Tongue (tissue), 2 donors: Measurements from ENCODE around the gene AKAP13. TPM values are rescaled to one million over a fixed set of nuclear protein-coding genes. Genes with fewer than 3 reads are reported as not detected.
A peak's percentile ranks its signal among the peaks of the same experiment; 100 is the strongest.
"Not testable (repeated sequence)": the region's sequence is repeated elsewhere in the genome, so short reads cannot be mapped to it uniquely, and the experiment has no call there.

Experiments used
- DNase-seq: peaks from one replicate; pipeline ENCODE4 v3.0.0-alpha.2; 2015
- total RNA-seq: library from RNA; depleted of rRNA; stranded (reverse); fragments of >200 nt; gene quantifications from one replicate; pipeline ENCODE4 v1.2.3, GENCODE V29; 2014

AKAP13 gene
- total RNA-seq, 1 donor from 2014 or later, result 192 TPM

DNA sequence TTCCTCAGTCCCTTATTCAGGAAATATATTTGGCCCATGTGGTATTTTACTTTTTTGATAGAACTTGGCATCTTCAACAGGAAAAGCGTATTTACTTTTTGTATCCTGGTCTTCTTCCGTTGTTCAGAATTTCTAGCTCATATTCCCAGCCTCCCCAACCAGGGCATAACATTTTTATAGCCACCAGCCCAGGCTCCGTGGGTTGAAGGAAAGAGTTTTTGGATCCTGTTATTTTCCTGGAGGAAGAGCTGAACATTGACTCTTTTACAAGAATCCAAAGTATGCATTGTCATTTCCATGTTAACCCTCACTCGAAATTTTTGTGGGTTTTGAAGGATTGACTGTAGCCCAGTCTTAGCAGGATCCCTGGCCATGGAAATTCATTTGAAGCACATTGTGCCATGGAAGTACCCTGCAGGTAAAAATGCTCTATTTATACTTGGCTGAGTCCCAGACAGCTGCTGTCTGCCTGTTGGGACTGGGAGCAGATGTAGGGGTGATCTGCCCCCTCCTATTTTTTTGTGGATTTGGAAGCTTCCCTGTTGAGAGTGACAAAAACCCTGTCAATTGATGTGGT lies 98.8 kb downstream of the AKAP13 start:
- DNase-seq, result peak; percentile 40

DNA sequence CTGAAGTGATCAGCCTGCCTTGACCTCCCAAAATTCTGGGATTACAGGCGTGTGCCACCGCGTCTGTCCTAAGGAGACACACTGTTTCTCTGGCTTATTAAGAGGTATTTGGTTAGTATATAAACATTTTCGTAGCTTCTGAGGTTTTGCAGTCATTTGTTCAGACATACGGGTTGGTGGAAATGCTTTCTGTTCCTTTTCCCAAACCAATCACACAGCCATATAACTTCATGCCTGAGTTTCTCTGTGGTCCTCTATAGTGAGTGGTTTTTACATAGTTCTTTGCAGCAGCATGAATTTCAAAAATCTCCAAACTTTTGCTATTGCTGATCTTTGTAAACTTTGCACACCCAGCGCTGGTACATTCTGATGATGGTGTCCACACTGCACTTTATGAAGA lies 100.5 kb downstream of the AKAP13 start:
- no peak for DNase-seq

GRCh38 chr15:85481543-85481942 lies 101.1 kb downstream of the AKAP13 start:
- not testable (repeated sequence) for DNase-seq

DNA sequence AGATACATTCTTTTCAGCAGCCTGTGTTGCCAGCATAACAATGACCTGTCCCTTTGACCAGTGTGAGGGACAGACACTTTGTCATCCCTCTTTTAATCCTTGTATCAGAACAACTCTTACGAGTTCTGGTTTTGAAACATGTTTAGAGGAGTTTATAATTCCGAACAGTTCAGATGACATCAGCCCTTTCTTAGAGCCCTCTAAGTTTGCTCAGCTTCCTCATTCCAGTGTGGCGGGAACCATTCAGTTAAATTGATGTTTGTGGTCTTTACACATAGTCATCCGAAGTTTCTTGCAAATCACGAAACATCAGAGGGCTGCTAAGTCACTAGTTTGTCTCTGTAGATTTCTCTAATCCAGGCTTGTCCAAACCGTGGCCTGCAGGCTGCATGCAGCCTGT lies 102.5 kb downstream of the AKAP13 start:
- no peak for DNase-seq

GRCh38 chr15:85483955-85484354 lies 103.6 kb downstream of the AKAP13 start:
- DNase-seq, result not testable (repeated sequence)

GRCh38 chr15:85484923-85485322 lies 104.5 kb downstream of the AKAP13 start:
- DNase-seq, result not testable (repeated sequence)

DNA sequence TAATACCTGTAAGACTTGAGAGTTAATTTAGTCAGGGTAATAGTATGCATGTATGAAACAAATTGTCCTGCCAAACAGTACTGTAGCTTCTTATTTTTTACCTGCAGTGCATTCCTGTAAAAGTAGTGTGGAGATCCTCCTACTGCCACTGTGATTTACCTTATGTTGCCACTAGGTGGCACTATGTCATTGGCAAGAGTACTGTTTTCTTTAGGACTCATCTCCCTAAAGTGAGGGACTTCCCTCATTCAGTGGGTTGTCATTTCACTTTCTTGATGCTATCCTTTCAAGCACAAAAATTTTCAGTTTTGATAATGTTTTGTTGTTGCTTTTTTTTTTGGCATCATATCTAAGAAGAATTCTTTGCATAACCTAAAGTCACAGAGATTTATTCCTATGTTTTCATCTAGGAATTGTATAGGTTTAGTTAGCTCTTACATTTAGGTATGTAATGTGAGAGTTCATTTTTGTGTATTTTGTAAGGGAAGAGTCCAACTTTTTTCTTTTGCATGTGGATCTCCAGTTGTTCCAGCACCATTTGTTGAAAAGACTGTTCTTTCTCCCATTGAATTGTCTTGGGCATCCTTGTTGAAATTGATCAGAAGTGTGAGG lies 105.7 kb downstream of the AKAP13 start:
- DNase-seq, result peak; percentile 88

- not testable (repeated sequence) for DNase-seq
Observed at GRCh38 chr15:85487796-85488195, 107.4 kb downstream of the AKAP13 start.

DNA sequence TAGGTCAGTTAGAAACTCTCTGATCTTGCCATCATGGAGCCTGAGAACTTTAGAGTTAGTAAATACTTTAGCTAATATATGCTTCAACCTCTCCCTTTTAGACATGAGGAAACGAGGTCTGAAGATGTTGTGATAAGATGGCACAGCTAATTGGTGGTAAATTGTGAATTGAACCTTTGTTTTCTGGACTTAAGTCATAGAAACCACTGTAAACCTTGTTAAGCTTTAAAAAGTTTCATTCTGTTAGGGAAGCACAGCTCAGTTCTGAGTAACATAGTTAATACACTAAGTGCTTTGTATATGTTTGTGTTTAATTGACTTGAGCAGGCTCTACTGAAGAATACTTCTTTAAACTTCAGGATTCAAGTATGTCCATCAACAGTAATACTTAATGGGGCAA lies 108.6 kb downstream of the AKAP13 start:
- no peak for DNase-seq

DNA sequence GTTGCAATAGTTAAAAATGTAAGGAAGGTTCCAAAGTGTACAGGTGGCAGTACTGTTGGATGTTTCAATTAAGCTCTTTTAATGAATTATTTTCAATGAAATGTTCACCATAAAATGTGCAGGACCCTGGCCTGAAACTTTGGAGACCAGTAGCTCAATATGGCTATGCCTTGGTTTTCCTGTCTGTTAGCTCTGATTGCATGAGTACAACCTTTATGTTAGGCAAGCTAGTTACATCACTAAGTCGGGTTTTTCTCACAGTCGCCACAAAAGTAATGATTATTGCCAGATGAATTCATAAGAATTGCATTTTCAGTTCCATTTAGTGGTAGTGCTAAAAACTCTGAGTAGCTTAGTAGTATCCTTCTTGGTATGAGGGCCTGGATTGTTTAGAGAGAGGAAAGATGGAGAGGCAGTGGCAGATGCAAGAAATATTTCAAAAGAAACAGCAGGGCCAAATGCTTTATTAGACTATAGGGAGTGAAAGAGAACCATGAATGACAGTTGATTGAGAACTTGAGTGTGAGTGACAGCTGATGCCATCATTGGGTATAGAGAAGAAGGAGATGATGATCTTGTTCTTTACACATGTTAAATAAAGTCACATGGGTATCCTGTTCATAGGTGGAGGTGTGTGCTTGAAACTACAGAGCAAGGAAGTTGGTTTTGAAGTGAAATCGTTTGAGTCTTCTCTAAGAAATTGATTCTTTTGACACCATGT lies 109.5 kb downstream of the AKAP13 start:
- DNase-seq, result no peak

- no peak for DNase-seq
Observed at GRCh38 chr15:85490856-85491255, 110.5 kb downstream of the AKAP13 start.

GRCh38 chr15:85491691-85492090 lies 111.3 kb downstream of the AKAP13 start:
- DNase-seq, result no peak

DNA sequence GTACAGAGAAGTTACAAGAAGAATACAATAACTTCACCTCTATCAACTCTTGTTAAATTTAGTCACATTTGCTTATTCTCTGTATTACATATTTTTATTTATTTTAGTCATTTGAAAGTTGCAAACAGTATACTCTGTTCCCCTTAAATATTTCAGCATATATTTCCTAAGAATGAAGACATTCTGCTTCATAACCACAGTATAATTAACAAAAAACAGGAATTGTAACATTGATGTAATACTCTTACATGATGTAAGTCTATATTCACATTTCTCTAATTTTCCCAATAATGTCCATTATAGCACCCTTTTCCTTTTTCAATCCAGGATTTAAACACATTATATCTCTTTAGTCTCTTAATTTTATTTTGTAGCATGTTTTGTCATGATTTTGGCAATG lies 112.0 kb downstream of the AKAP13 start:
- no peak for DNase-seq

GRCh38 chr15:85493260-85493659 lies 112.9 kb downstream of the AKAP13 start:
- DNase-seq, result no peak

- DNase-seq, result peak; percentile 53
Observed at GRCh38 chr15:85494048-85494777, 113.8 kb downstream of the AKAP13 start.

DNA sequence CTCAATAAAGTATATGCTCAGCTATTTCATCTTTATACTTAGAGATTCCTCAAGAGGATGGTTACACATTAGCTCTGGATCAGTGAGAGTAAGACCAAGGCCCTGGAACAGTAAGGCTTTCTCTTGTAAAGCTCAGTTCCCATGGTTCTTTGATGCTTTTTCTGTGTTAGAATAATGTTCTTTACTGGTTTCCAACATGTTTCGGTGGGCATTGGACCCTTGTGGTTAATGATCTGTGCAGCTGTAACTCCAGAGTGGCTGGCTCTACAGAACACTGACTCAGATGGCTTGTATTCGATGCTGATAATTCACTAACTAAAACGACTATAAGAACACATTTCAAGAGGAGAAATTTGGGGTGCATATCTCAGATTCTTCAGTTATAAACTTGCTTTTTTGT lies 114.7 kb downstream of the AKAP13 start:
- DNase-seq, result no peak

- no peak for DNase-seq
Observed at GRCh38 chr15:85495544-85495943, 115.1 kb downstream of the AKAP13 start.

- DNase-seq, result no peak
Observed at GRCh38 chr15:85496151-85496550, 115.7 kb downstream of the AKAP13 start.

GRCh38 chr15:85496551-85497171 lies 116.3 kb downstream of the AKAP13 start:
- no peak for DNase-seq

DNA sequence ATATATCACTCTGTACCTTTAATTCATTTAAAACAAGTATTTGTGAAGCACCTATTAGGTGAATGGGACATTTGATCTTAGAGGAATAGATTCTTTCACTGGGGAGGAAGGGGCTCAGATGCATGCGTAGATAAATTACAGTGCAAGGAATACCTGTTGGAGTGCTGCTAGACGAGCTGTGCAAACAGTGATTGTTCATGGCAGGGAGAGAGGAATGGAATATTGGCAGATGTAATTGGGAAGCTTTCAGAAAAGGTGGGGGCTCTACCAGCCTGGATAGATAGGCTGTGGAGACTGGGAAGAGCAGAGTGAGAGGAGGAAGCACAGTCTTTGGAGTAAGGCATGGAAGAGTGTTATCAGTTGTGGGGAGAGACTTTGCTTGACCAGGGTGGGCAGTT lies 116.8 kb downstream of the AKAP13 start:
- no peak for DNase-seq

DNA sequence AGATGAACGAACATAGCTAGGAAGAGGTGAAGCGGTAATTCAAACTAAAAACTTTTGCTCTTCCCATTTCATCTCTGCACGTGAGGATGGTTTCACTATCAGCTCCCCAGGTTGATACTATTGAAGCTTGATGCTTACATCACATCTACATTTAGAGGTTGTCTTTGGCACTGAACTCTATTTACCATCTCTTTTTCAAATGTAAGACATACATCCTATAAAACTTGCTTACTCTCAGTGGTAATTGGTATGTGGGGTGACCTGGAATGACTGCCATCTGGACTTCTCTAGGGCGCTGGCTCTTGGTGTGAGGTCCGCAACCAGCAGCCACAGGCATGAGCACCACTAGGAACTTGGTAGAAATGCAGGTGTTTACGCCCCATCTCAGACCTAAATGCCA lies 118.1 kb downstream of the AKAP13 start:
- DNase-seq, result no peak

GRCh38 chr15:85499371-85499887 lies 119.0 kb downstream of the AKAP13 start:
- DNase-seq, result peak; percentile 50
